HL-60 (cell line): ENCODE measurements around the gene NME1.

ENCODE experiments used
- CTCF ChIP-seq: IDR thresholded peaks from one replicate; pipeline ENCODE4 v1.5.1; 2011; ENCODE audit warnings: low read length, control low read depth, inconsistent platforms; ENCODE audit not compliant: insufficient read depth
- GABPA ChIP-seq: IDR thresholded peaks from 2 replicates; pipeline ENCODE4 v1.6.1; 2012; ENCODE audit warnings: low read depth
- POLR2AphosphoS5 ChIP-seq: IDR thresholded peaks from 2 replicates; pipeline ENCODE4 v1.6.1; 2012; ENCODE audit warnings: low read depth
- REST ChIP-seq: IDR thresholded peaks from 2 replicates; pipeline ENCODE4 v1.6.1; 2012; ENCODE audit warnings: low read depth; ENCODE audit not compliant: insufficient replicate concordance
- SPI1 ChIP-seq: IDR thresholded peaks from 2 replicates; pipeline ENCODE4 v1.6.1; 2012; ENCODE audit warnings: low read depth, mild to moderate bottlenecking, borderline replicate concordance

GRCh38 chr17:51185763-51186332 is 32.5 kb downstream of the NME1 start:
- TF ChIP-seq CTCF (no peak), REST (no peak), SPI1 (no peak), POLR2AphosphoS5 (no peak), GABPA (no peak)
